CD4-positive, alpha-beta T cell (primary cell): Measurements from ENCODE around the gene FKBP5. TPM values are rescaled to one million over a fixed set of nuclear protein-coding genes. Genes with fewer than 3 reads are reported as not detected.
A peak's percentile ranks its signal among the peaks of the same experiment; 100 is the strongest.

Source experiments
- ATAC-seq: fragments of 200-7000 bp; cut with Tn5 transposase; one replicate; pipeline ENCODE4 v1.10.0; 2022; ENCODE audit warnings: mild to moderate bottlenecking; ENCODE audit not compliant: poor library complexity
- CTCF ChIA-PET: fragments of 350-600 bp; sonication (Branson Sonifier 250); formaldehyde crosslinking; loops from one replicate; lab custom pipeline; 2021; ENCODE audit warnings: antibody characterized with exemption, inconsistent platforms; lab: Charles Lee
- POLR2A ChIA-PET: fragments of 350-600 bp; sonication (Branson Sonifier 250); formaldehyde crosslinking; loops from one replicate; lab custom pipeline; 2021; ENCODE audit warnings: antibody characterized with exemption, inconsistent platforms; lab: Charles Lee
- DNase-seq, 14 experiments: peaks; one replicate each; pipeline ENCODE4 v3.0.0-alpha.2; 2013 to 2020; ENCODE audit warnings: mixed read lengths in 2 of 14
- H3K27ac ChIP-seq, 2 donors: one replicate each; pipeline versions ENCODE4 v1.5.1 to v1.7.0; 2013; ENCODE audit warnings: low read length in 2 of 2, low read depth in 1 of 2, mild to moderate bottlenecking in 1 of 2
- H3K27me3 ChIP-seq, 2 experiments: 1 replicate in 1 of 2; 2 replicates in 1 of 2; pipeline versions ENCODE4 v1.6.1 to v1.7.0; 2013; ENCODE audit warnings: low read length in 2 of 2, control low read depth in 1 of 2, mild to moderate bottlenecking in 1 of 2, moderate library complexity in 1 of 2; ENCODE audit not compliant: insufficient read depth in 2 of 2, control insufficient read depth in 1 of 2
- H3K36me3 ChIP-seq: one replicate; pipeline ENCODE4 v1.6.1; 2013; ENCODE audit warnings: low read length, control low read depth; ENCODE audit not compliant: insufficient read depth
- H3K4me1 ChIP-seq: one replicate; pipeline ENCODE4 v1.6.1; 2013; ENCODE audit warnings: low read length, control low read depth; ENCODE audit not compliant: insufficient read depth
- H3K4me3 ChIP-seq: one replicate; pipeline ENCODE4 v1.5.1; 2013; ENCODE audit warnings: mild to moderate bottlenecking, low read length, moderate library complexity
- H3K9me3 ChIP-seq, 2 experiments: 1 replicate in 1 of 2; 2 replicates in 1 of 2; pipeline versions ENCODE4 v1.6.1 to v1.7.0; 2013; ENCODE audit warnings: low read length in 2 of 2, mild to moderate bottlenecking in 2 of 2, control low read depth in 1 of 2, moderate library complexity in 1 of 2; ENCODE audit not compliant: control insufficient read depth in 1 of 2, insufficient read depth in 1 of 2
- H3K27ac Mint-ChIP-seq: one replicate; pipeline ENCODE4 v1.8.0; 2020; ENCODE audit warnings: mixed read lengths
- H3K27me3 Mint-ChIP-seq: one replicate; pipeline ENCODE4 v1.8.0; 2021; ENCODE audit warnings: mixed read lengths
- H3K36me3 Mint-ChIP-seq: one replicate; pipeline ENCODE4 v1.8.0; 2021; ENCODE audit warnings: low read depth, mixed read lengths
- H3K4me1 Mint-ChIP-seq: one replicate; pipeline ENCODE4 v1.8.0; 2021; ENCODE audit warnings: low read depth, mixed read lengths
- H3K4me3 Mint-ChIP-seq: one replicate; pipeline ENCODE4 v1.8.0; 2020; ENCODE audit warnings: mild to moderate bottlenecking, mixed read lengths
- H3K9me3 Mint-ChIP-seq: one replicate; pipeline ENCODE4 v1.8.0; 2020; ENCODE audit warnings: mixed read lengths
- intact Hi-C, 2 experiments: fragments of 100-400 bp; cut with DNase I in 1 of 2; cut with micrococcal nuclease in 1 of 2; formaldehyde crosslinking; loops; one replicate each; pipeline versions ENCODE4 v1.15.1 to v1.9.0; 2023 to 2025; cut with DNase I, micrococcal nuclease
- total RNA-seq, 174 experiments: library from RNA in 2 of 174; stranded (reverse) in 2 of 174; gene quantifications; one replicate each; pipeline ENCODE4 v1.2.3 and lab custom pipeline; 2021 to 2026
- TF ChIP-seq, protein P1 (sequence below): fragments of 200-600 bp; IDR thresholded peaks from one replicate; pipeline ENCODE4 v1.8.0; 2022; ENCODE audit warnings: antibody characterized with exemption, mild to moderate bottlenecking

Gene FKBP5
- total RNA-seq, 2 experiments from 2014 or later: 72.6 to 75.9 TPM

DNA sequence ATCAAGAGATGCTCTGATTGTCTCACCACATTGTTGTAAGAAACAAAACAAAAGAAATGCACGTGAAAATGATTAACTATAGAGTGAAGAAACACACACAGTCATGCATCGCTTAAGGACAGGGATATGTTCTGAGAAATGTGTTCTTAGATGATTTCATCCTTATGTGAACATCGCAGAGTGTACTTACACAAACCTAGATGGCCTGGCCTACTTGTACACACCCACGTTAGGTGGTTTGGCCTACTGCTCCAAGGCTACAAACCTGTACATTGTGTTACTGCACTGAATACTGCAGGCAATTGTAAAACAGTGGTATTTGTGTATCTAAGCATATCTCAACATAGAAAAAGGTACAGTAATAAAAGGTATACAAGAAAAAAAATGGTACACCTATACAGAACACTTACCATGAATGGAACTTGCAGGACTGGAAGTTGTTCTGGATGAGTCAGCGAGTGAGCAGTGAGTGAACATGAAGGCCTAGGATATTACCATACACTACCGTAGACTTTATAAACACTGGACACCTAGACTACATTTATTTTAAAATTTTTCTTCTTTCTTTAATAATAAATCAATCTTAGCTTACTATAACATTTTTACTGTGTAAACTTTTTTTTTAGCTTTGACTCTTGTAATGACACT lies 48.6 kb downstream of the FKBP5 start:
- no peak overlapping the region for H3K4me3 ChIP-seq
- no peaks in the 10 kb centered on the region for H3K27me3 ChIP-seq
- Mint-ChIP-seq H3K9me3 (no peaks in the 10 kb centered on the region), H3K27me3 (no peaks in the 10 kb centered on the region), H3K36me3 (peaks cover 91% of the 10 kb centered on the region), H3K27ac (peak overlapping the region; percentile 81), H3K4me1 (peaks cover 71% of the 10 kb centered on the region), H3K4me3 (no peak overlapping the region)
- DNase-seq: no peak
- peaks cover 9% of the 10 kb centered on the region for H3K4me1 ChIP-seq
- ChIA-PET POLR2A (interaction anchor here (1.4 kb wide), 1 partner anchor 91 kb away, joined by 3 read pairs; no protein-coding TSS in a partner anchor), CTCF (interaction anchor here (0.6 to 1.2 kb wide), 3 partner anchors 96 to 1476 kb away, joined by 3 to 5 read pairs (median 4); partner anchors contain the start of gene ARMC12)
- intact Hi-C loops: loop anchor here in 1 of 2 experiments (5.0 kb wide), 1 partner anchor 47 kb away; the partner anchor contains the start of gene FKBP5
- H3K27ac ChIP-seq: no peak overlapping the region
- TF ChIP-seq, protein P1, sequence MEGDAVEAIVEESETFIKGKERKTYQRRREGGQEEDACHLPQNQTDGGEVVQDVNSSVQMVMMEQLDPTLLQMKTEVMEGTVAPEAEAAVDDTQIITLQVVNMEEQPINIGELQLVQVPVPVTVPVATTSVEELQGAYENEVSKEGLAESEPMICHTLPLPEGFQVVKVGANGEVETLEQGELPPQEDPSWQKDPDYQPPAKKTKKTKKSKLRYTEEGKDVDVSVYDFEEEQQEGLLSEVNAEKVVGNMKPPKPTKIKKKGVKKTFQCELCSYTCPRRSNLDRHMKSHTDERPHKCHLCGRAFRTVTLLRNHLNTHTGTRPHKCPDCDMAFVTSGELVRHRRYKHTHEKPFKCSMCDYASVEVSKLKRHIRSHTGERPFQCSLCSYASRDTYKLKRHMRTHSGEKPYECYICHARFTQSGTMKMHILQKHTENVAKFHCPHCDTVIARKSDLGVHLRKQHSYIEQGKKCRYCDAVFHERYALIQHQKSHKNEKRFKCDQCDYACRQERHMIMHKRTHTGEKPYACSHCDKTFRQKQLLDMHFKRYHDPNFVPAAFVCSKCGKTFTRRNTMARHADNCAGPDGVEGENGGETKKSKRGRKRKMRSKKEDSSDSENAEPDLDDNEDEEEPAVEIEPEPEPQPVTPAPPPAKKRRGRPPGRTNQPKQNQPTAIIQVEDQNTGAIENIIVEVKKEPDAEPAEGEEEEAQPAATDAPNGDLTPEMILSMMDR: no peak
- no peaks in the 10 kb centered on the region for H3K9me3 ChIP-seq
- ATAC-seq: no peak
- H3K36me3 ChIP-seq: peaks cover 71% of the 10 kb centered on the region

DNA sequence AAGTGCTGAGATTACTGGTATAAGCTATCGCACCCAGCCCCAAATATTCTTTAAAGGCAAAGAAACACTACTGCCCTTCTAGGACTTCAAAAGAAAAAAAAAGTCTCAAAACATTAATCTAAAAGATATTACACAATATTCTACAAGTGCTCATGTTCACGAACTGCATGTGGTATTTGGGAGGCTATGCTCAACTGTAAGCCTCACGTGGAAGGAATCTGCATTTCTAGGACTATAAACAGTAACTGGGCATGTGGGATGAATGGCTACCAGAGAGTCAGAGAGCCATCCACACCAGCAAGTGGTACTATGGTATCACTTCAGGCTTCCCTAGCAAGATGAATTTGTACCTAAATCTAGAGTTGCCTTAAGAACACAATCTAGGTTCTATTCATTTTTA lies 50.0 kb downstream of the FKBP5 start:
- H3K27me3 Mint-ChIP-seq: no peaks in the 10 kb centered on the region
- ChIA-PET CTCF (interaction anchor here (1.1 to 2.7 kb wide), 4 partner anchors 9 to 98 kb away, joined by 3 to 9 read pairs (median 6); partner anchors contain the start of gene ARMC12), POLR2A (interaction anchor here (1.0 to 1.1 kb wide), 2 partner anchors 26 to 98 kb away, joined by 3 read pairs; partner anchors contain the start of gene ARMC12)
- Histone ChIP-seq H3K9me3 (no peaks in the 10 kb centered on the region), H3K36me3 (peaks cover 83% of the 10 kb centered on the region), H3K27me3 (no peaks in the 10 kb centered on the region), H3K27ac (no peak overlapping the region), H3K4me3 (no peak overlapping the region), H3K4me1 (peaks cover 18% of the 10 kb centered on the region)
- TF ChIP-seq, protein P1: no peak
- H3K4me3 Mint-ChIP-seq: no peak overlapping the region
- intact Hi-C loops: no loop called here
- no peak for ATAC-seq
- H3K4me1 Mint-ChIP-seq: peaks cover 66% of the 10 kb centered on the region
- H3K36me3 Mint-ChIP-seq: peaks cover 94% of the 10 kb centered on the region
- H3K27ac Mint-ChIP-seq: peak overlapping the region; percentile 81
- no peak for DNase-seq
- no peaks in the 10 kb centered on the region for H3K9me3 Mint-ChIP-seq

DNA sequence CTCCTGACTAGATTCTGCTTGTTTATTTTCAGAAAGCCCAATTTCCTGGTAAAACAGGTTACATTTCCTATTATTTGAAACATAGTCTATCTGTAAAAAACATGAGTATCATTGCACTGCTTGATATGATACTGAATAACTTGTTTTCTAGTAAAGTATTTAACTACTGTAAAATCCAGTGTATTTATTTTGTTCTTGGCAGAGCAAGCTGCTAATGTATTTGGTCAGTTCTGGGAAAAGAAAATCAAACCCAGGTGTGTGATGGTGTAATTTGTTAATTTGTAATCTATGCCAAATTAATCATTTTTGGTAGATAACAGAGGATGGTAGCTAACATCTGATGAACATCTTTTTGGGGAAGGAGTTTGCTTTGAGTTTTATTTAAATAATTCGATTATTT lies 50.8 kb downstream of the FKBP5 start:
- Histone ChIP-seq H3K4me3 (no peak overlapping the region), H3K27ac (no peak overlapping the region), H3K4me1 (peaks cover 15% of the 10 kb centered on the region), H3K9me3 (no peaks in the 10 kb centered on the region), H3K27me3 (no peaks in the 10 kb centered on the region), H3K36me3 (peaks cover 89% of the 10 kb centered on the region)
- Mint-ChIP-seq H3K36me3 (peaks cover 89% of the 10 kb centered on the region), H3K9me3 (no peaks in the 10 kb centered on the region), H3K4me3 (no peak overlapping the region), H3K4me1 (peaks cover 59% of the 10 kb centered on the region), H3K27ac (peak overlapping the region; percentile 81), H3K27me3 (no peaks in the 10 kb centered on the region)
- POLR2A ChIA-PET: interaction anchor here (0.9 to 1.1 kb wide), 2 partner anchors 36 to 99 kb away, joined by 3 to 4 read pairs; partner anchors contain the start of gene ARMC12
- TF ChIP-seq, protein P1: no peak
- no peak for DNase-seq
- no peak for ATAC-seq
- CTCF ChIA-PET: interaction anchor here (1.3 to 2.7 kb wide), 3 partner anchors 10 to 99 kb away, joined by 3 to 9 read pairs (median 7); no protein-coding TSS in a partner anchor
- intact Hi-C loops: no loop called here
